ENCODE measurements around the gene SLCO4A1.

- TF ChIP-seq CTCF (IDR thresholded peaks at IDR 0.05): peak; percentile 55 to 79 (median 78)
- TF ChIP-seq EP300 (IDR thresholded peaks at IDR 0.05): no peak
- no peak for TF ChIP-seq POLR2A (IDR thresholded peaks at IDR 0.05)
Observed at GRCh38 chr20:62668441-62669027, 26.2 kb downstream of the SLCO4A1 start.

Data from ovary (tissue), 3 donors.